Coronary artery (tissue), 2 donors: ENCODE data around the gene SLC52A3.

ENCODE experiments used
- DNase-seq: peaks from one replicate; pipeline ENCODE4 v3.0.0-alpha.2; 2017; ENCODE audit warnings: low spot score
- H3K27ac ChIP-seq, 2 donors: fragments of 200-600 bp; sonication (generic); one replicate each; pipeline ENCODE4 v1.5.1; 2016 to 2019
- H3K4me3 ChIP-seq: fragments of 200-600 bp; sonication (generic); 2 replicates; pipeline ENCODE4 v1.5.1; 2016; ENCODE audit warnings: mild to moderate bottlenecking, moderate library complexity
- CTCF ChIP-seq: fragments of 200-600 bp; sonication (generic); IDR thresholded peaks from one replicate; pipeline ENCODE4 v1.5.1; 2019; ENCODE audit warnings: antibody characterized with exemption

The SLC52A3 gene

GRCh38 chr20:753136-753535 lies 15.2 kb downstream of the SLC52A3 start:
- no peak overlapping the region for H3K4me3 ChIP-seq
- H3K27ac ChIP-seq = no peak overlapping the region
- DNase-seq = no peak
- no peak for TF ChIP-seq CTCF

GRCh38 chr20:752291-752690 lies 16.0 kb downstream of the SLC52A3 start:
- Histone ChIP-seq H3K4me3 (no peak overlapping the region), H3K27ac (no peak overlapping the region)
- TF ChIP-seq CTCF = no peak
- no peak for DNase-seq

- DNase-seq = no peak
- TF ChIP-seq CTCF = no peak
These were observed 16.5 kb downstream of the SLC52A3 start for GRCh38 chr20:751761-752160.

GRCh38 chr20:750801-751200 lies 17.5 kb downstream of the SLC52A3 start:
- TF ChIP-seq CTCF = no peak
- no peak overlapping the region for H3K27ac ChIP-seq
- no peak overlapping the region for H3K4me3 ChIP-seq
- DNase-seq = no peak

More at GRCh38 chr20:751761-752160, 16.5 kb downstream of the SLC52A3 start:
- Histone ChIP-seq H3K4me3 (no peak overlapping the region), H3K27ac (no peak overlapping the region)

GRCh38 chr20:745683-746301 lies 22.5 kb downstream of the SLC52A3 start:
- TF ChIP-seq CTCF = no peak
- no peak overlapping the region for H3K27ac ChIP-seq
- no peak overlapping the region for H3K4me3 ChIP-seq
- DNase-seq = no peak

- no peak overlapping the region for H3K27ac ChIP-seq
- TF ChIP-seq CTCF = no peak
- no peak overlapping the region for H3K4me3 ChIP-seq
These were observed 26.1 kb downstream of the SLC52A3 start for GRCh38 chr20:742156-742555.

GRCh38 chr20:741620-742019 lies 26.7 kb downstream of the SLC52A3 start:
- Histone ChIP-seq H3K4me3 (no peak overlapping the region), H3K27ac (no peak overlapping the region)
- DNase-seq = no peak
- no peak for TF ChIP-seq CTCF

More at GRCh38 chr20:742156-742555, 26.1 kb downstream of the SLC52A3 start:
- DNase-seq = no peak
